OCI-LY7 (cell line): ENCODE results near the gene AGBL1. TPM values are rescaled to one million over a fixed set of nuclear protein-coding genes. Genes with fewer than 3 reads are reported as not detected.

Experiments
- BruUV-seq: library from RNA; stranded (reverse); fragments of 400-500 nt; replicated peaks from 2 replicates; lab custom pipeline; 2021; lab: Mats Ljungman, UMichigan
- CTCF ChIA-PET: fragments of 300-600 bp; sonication (Branson Sonifier 250); formaldehyde crosslinking; loops from one replicate; lab custom pipeline; 2022; ENCODE audit warnings: antibody characterized with exemption; ENCODE audit not compliant: unreplicated experiment; lab: Charles Lee
- POLR2A ChIA-PET: fragments of 300-600 bp; sonication (Branson Sonifier 250); formaldehyde crosslinking; loops from one replicate; lab custom pipeline; 2022; ENCODE audit warnings: antibody characterized with exemption; lab: Charles Lee
- DNase-seq: peaks from one replicate; pipeline ENCODE4 v3.0.0-alpha.2; 2015; ENCODE audit warnings: low spot score
- H2AFZ ChIP-seq: fragments of 200-600 bp; sonication (generic), shearing (Covaris generic); 2 replicates; pipeline ENCODE4 v1.6.1; 2014; ENCODE audit warnings: mild to moderate bottlenecking, antibody characterized with exemption, low read length, moderate library complexity
- H3K27ac ChIP-seq: fragments of 200-600 bp; sonication (generic); 2 replicates; pipeline ENCODE4 v1.5.1; 2014; ENCODE audit warnings: mixed run types, low read depth, mild to moderate bottlenecking, moderate library complexity, low read length, inconsistent platforms; ENCODE audit not compliant: poor library complexity, severe bottlenecking
- H3K36me3 ChIP-seq: fragments of 200-600 bp; sonication (generic); 2 replicates; pipeline ENCODE4 v1.6.1; 2014; ENCODE audit warnings: mild to moderate bottlenecking, antibody characterized with exemption, low read length, moderate library complexity, mixed read lengths; ENCODE audit not compliant: insufficient read depth
- H3K4me1 ChIP-seq: fragments of 200-600 bp; sonication (generic); 2 replicates; pipeline ENCODE4 v1.5.1; 2014; ENCODE audit warnings: mild to moderate bottlenecking, low read length; ENCODE audit not compliant: insufficient read depth, poor library complexity, severe bottlenecking
- H3K4me2 ChIP-seq: fragments of 200-600 bp; sonication (generic); 2 replicates; pipeline ENCODE4 v1.6.1; 2014; ENCODE audit warnings: mild to moderate bottlenecking, low read length
- H3K4me3 ChIP-seq: fragments of 200-600 bp; sonication (generic); 2 replicates; pipeline ENCODE4 v1.5.1; 2014; ENCODE audit warnings: mild to moderate bottlenecking, low read depth, low read length; ENCODE audit not compliant: poor library complexity, severe bottlenecking
- H3K79me2 ChIP-seq: fragments of 200-600 bp; sonication (generic); 2 replicates; pipeline ENCODE4 v1.6.1; 2016; ENCODE audit warnings: low read depth, mild to moderate bottlenecking, low read length, moderate library complexity, mixed read lengths; ENCODE audit not compliant: insufficient read depth
- H3K9me2 ChIP-seq: fragments of 200-600 bp; sonication (generic); 2 replicates; pipeline ENCODE4 v1.6.1; 2016; ENCODE audit warnings: mild to moderate bottlenecking, low read length, mixed read lengths; ENCODE audit not compliant: insufficient read depth
- H3K9me3 ChIP-seq: fragments of 200-600 bp; sonication (generic); 2 replicates; pipeline ENCODE4 v1.6.1; 2014; ENCODE audit warnings: mild to moderate bottlenecking, mixed run types, low read length, mixed read lengths
- H4K20me1 ChIP-seq: fragments of 200-600 bp; sonication (generic); 2 replicates; pipeline ENCODE4 v1.6.1; 2014; ENCODE audit warnings: mild to moderate bottlenecking, antibody characterized with exemption, low read length, moderate library complexity, mixed read lengths; ENCODE audit not compliant: insufficient read depth
- EZH2phosphoT487 ChIP-seq: fragments of 200-600 bp; sonication (generic); IDR thresholded peaks from 2 replicates; pipeline ENCODE4 v1.6.1; 2018; ENCODE audit warnings: low read depth, borderline replicate concordance, mild to moderate bottlenecking, mixed run types, antibody characterized with exemption, low read length, moderate library complexity, mixed read lengths
- intact Hi-C: fragments of 100-400 bp; cut with micrococcal nuclease; formaldehyde crosslinking; loops from one replicate; pipeline ENCODE4 v1.10.0; 2022; ENCODE audit not compliant: unreplicated experiment
- total RNA-seq, 2 experiments: library from RNA; depleted of rRNA in 1 of 2; stranded (reverse); fragments of >200 nt in 1 of 2; shearing (Covaris generic) in 1 of 2; gene quantifications; 2 replicates each; pipeline ENCODE4 v1.2.3, GENCODE V29; 2014 to 2022
- TF ChIP-seq, protein P1 (sequence below): fragments of 200-600 bp; sonication (generic); conservative IDR thresholded peaks from 2 replicates; pipeline ENCODE4 v1.5.1; 2014; ENCODE audit warnings: mild to moderate bottlenecking, antibody characterized with exemption, low read length, moderate library complexity, mixed read lengths

The AGBL1 gene
- total RNA-seq, 2 experiments from 2014 or later, result not detected

- Histone ChIP-seq H2AFZ (no peak overlapping the region), H3K9me3 (no peaks in the 10 kb centered on the region), H3K79me2 (no peaks in the 10 kb centered on the region), H4K20me1 (no peaks in the 10 kb centered on the region), H3K4me3 (no peak overlapping the region), H3K4me1 (no peaks in the 10 kb centered on the region), H3K27ac (no peak overlapping the region), H3K9me2 (no peaks in the 10 kb centered on the region), H3K36me3 (no peaks in the 10 kb centered on the region), H3K4me2 (no peak overlapping the region)
- ChIA-PET CTCF (no interaction called here), POLR2A (interaction anchor here (0.6 to 0.7 kb wide), 2 partner anchors 8 to 14 kb away, joined by 3 read pairs; no protein-coding TSS in a partner anchor)
- BruUV-seq, result no TSS peak
- intact Hi-C loops, result no loop called here
- DNase-seq, result no peak
- TF ChIP-seq, protein P1, sequence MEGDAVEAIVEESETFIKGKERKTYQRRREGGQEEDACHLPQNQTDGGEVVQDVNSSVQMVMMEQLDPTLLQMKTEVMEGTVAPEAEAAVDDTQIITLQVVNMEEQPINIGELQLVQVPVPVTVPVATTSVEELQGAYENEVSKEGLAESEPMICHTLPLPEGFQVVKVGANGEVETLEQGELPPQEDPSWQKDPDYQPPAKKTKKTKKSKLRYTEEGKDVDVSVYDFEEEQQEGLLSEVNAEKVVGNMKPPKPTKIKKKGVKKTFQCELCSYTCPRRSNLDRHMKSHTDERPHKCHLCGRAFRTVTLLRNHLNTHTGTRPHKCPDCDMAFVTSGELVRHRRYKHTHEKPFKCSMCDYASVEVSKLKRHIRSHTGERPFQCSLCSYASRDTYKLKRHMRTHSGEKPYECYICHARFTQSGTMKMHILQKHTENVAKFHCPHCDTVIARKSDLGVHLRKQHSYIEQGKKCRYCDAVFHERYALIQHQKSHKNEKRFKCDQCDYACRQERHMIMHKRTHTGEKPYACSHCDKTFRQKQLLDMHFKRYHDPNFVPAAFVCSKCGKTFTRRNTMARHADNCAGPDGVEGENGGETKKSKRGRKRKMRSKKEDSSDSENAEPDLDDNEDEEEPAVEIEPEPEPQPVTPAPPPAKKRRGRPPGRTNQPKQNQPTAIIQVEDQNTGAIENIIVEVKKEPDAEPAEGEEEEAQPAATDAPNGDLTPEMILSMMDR, result no peak
- TF ChIP-seq EZH2phosphoT487, result no peak
These were observed 783.7 kb downstream of the AGBL1 start for GRCh38 chr15:86863226-86863915.

GRCh38 chr15:86865920-86866319, 786.2 kb downstream of the AGBL1 start:
- Histone ChIP-seq H2AFZ (no peak overlapping the region), H3K36me3 (no peaks in the 10 kb centered on the region), H3K9me2 (no peaks in the 10 kb centered on the region; the same call in 1 of the 2 replicates), H3K4me2 (no peak overlapping the region), H4K20me1 (no peaks in the 10 kb centered on the region), H3K79me2 (no peaks in the 10 kb centered on the region), H3K4me1 (no peaks in the 10 kb centered on the region), H3K27ac (no peak overlapping the region), H3K4me3 (no peak overlapping the region), H3K9me3 (no peaks in the 10 kb centered on the region)
- no TSS peak for BruUV-seq
- intact Hi-C loops, result no loop called here
- ChIA-PET POLR2A (no interaction called here), CTCF (no interaction called here)
- TF ChIP-seq, protein P1, result no peak
- no peak for TF ChIP-seq EZH2phosphoT487
- no peak for DNase-seq

GRCh38 chr15:86870846-86871245, 791.2 kb downstream of the AGBL1 start:
- CTCF ChIA-PET, result no interaction called here
- H3K9me3 ChIP-seq, result no peaks in the 10 kb centered on the region
- TF ChIP-seq, protein P1, result no peak
- TF ChIP-seq EZH2phosphoT487, result no peak
- intact Hi-C loops, result no loop called here
- no peak overlapping the region for H3K4me3 ChIP-seq
- DNase-seq, result no peak
- no peaks in the 10 kb centered on the region for H3K4me1 ChIP-seq
- no peak overlapping the region for H3K4me2 ChIP-seq
- POLR2A ChIA-PET, result no interaction called here
- no peaks in the 10 kb centered on the region for H4K20me1 ChIP-seq
- H2AFZ ChIP-seq, result no peak overlapping the region
- no peaks in the 10 kb centered on the region for H3K36me3 ChIP-seq
- BruUV-seq, result no TSS peak
- H3K27ac ChIP-seq, result no peak overlapping the region
- H3K79me2 ChIP-seq, result no peaks in the 10 kb centered on the region
- H3K9me2 ChIP-seq, result no peaks in the 10 kb centered on the region; the same call in 1 of the 2 replicates
